ENCODE results near the gene CD160.
"Not testable (repeated sequence)": the region's sequence is repeated elsewhere in the genome, so short reads cannot be mapped to it uniquely, and the experiment has no call there.

GRCh38 chr1:145670995-145671745 is 48.1 kb upstream of the CD160 start:
- not testable (repeated sequence) for TF ChIP-seq CTCF, POLR2A, POLR2AphosphoS5 (IDR thresholded peaks at IDR 0.05)

All from transverse colon (tissue), 4 donors.